Muscle of back (tissue), 10 donors: ENCODE data around the gene TCEA2. TPM values are rescaled to one million over a fixed set of nuclear protein-coding genes. Genes with fewer than 3 reads are reported as not detected.

ENCODE experiments used
- polyA plus RNA-seq, 10 donors: library from polyadenylated mRNA; unstranded; fragments of 120-200 nt; gene quantifications; one replicate each; pipeline ENCODE4 v1.2.1, GENCODE V29; 2013; ENCODE audit not compliant: insufficient read length in 10 of 10

The TCEA2 gene
- polyA plus RNA-seq, 10 donors, result 38.5 to 50.1 (median 42.5) TPM

Other genes starting within 250 kb of the TCEA2 start
- gene ZBTB46, start 231.9 kb upstream of the TCEA2 start, polyA plus RNA-seq, result 10 to 100 TPM; 12.8 to 17.3 (median 14.8) TPM
- gene ABHD16B, start 201.7 kb upstream of the TCEA2 start, polyA plus RNA-seq, result not detected
- gene TPD52L2, start 197.9 kb upstream of the TCEA2 start, polyA plus RNA-seq, result 10 to 100 TPM; 65.5 to 85.7 (median 77.4) TPM
- gene DNAJC5, start 168.1 kb upstream of the TCEA2 start, polyA plus RNA-seq, result 10 to 100 TPM; 24.0 to 32.5 (median 29.9) TPM
- gene UCKL1, start 106.8 kb upstream of the TCEA2 start, polyA plus RNA-seq, result 10 to 100 TPM; 28.3 to 58.9 (median 41.3) TPM
- gene ZNF512B, start 93.3 kb upstream of the TCEA2 start, polyA plus RNA-seq, result 10 to 100 TPM; 19.3 to 30.6 (median 23.8) TPM
- gene SAMD10, start 83.6 kb upstream of the TCEA2 start, polyA plus RNA-seq, result 1 to 10 TPM; 2.1 to 4.2 (median 3.0) TPM
- gene PRPF6, start 82.1 kb upstream of the TCEA2 start, polyA plus RNA-seq, result 10 to 100 TPM; 45.9 to 58.2 (median 52.8) TPM
- gene C20orf204, start 27.0 kb upstream of the TCEA2 start, polyA plus RNA-seq, result 1 to 10 TPM in 2 of 10 donors, under 1 TPM in 8; 0.42 to 1.1 (median 0.66) TPM
- 10 to 100 TPM in 7 of 10 donors, 1 to 10 TPM in 3; 7.0 to 16.8 (median 10.7) TPM for gene SOX18, start 13.6 kb upstream of the TCEA2 start, polyA plus RNA-seq
- 10 to 100 TPM in 1 of 10 donors, 1 to 10 TPM in 9; 4.4 to 10.2 (median 5.6) TPM for gene RGS19, start 16.3 kb downstream of the TCEA2 start, polyA plus RNA-seq
- gene OPRL1, start 16.9 kb downstream of the TCEA2 start, polyA plus RNA-seq, result 1 to 10 TPM in 8 of 10 donors, under 1 TPM in 2; 0.71 to 1.8 (median 1.1) TPM
- gene LKAAEAR1, start 21.2 kb downstream of the TCEA2 start, polyA plus RNA-seq, result under 1 TPM in 3 of 10 donors, not detected in 7; 0.16 to 0.38 (median 0.23) TPM
- gene NPBWR2, start 44.4 kb downstream of the TCEA2 start, polyA plus RNA-seq, result not detected
- under 1 TPM; 0.05 to 0.78 (median 0.11) TPM for gene MYT1, start 101.3 kb downstream of the TCEA2 start, polyA plus RNA-seq
- gene PCMTD2, start 192.6 kb downstream of the TCEA2 start, polyA plus RNA-seq, result 10 to 100 TPM; 44.3 to 89.0 (median 58.3) TPM